GM19468 (cell line): ENCODE measurements around the gene LGR6.

Source experiments
- ATAC-seq: cut with Tn5 transposase; IDR thresholded peaks from one replicate; pipeline ENCODE4 v1.9.1; 2021; ENCODE audit warnings: mild to moderate bottlenecking, moderate library complexity, moderate number of reproducible peaks; ENCODE audit not compliant: unreplicated experiment; ENCODE audit errors: extremely low read depth

LGR6 gene

DNA sequence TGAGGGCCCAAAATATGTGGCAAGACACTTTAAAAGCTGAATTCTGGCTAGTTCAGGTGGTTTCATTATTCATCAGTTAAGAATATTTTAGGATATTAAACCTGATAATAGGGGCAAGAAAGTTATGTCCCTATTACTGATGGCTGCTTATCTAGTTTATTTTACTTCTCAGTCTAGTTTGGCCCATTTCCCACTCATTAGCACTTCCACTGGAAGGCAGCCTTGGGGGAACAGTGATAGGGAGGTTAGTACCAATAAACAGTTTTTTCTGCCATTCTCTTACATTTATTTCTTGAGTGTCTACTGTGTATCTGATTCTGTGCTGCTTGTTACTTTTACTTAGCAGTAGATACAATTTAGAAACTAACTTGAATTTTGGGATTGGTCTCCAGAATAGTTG is 163.9 kb downstream of the LGR6 start:
- ATAC-seq: no peak

DNA sequence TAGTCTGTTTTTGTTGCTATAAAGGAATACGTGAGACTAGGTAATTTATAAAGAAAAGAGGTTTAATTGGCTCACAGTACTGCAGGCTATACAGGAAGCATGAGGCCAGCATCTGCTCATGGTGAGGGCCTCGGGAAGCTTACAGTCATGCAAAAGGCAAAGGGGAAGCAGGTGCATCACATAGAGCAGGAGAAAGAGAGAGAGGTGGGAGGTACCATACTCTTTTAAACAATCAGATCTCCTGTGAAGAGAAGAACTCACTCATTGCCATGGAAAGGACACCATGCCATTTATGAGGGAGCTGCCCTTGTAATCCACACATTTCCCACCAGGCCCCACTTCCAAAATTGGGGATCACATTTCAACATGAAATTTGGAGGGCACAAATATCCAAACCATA is 167.6 kb downstream of the LGR6 start:
- ATAC-seq: no peak

DNA sequence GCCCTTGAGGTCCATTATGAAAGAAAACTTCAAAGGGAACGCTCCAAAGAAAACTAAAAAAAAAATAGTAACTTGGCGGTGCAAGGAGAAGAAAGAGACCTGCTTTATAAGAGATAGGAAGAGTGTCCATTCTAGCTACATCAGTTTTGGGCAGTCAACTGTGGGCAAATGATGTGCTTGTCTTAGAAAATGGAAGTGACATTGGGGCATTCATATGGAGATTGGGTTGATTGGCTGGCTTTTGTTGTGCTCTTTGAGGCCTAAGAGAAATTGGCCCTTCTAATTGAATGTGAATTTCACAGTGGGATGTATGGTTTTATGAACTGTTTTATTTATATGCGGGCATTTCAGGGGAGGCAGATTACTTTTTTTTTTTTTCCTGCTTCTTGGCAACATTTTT is 168.1 kb downstream of the LGR6 start:
- no peak for ATAC-seq

DNA sequence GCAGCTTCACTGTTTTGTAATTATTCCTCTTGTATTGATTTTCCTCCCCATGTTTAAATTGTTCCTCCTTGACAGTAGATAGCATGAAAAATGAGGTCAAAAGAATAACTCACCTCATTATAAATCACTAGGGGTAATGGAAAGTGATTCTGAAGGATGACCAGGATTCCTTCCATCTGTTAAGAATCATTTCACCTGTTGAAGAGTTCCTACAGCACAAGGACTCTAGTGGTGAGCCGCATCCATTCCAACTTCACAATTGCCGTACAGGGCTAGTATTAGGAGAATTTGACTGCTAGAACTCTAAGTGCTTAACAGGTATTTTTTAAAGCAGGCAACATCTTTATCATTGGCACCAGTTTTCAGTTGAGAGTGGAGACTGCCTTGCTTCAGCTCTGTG is 168.6 kb downstream of the LGR6 start:
- ATAC-seq: no peak

DNA sequence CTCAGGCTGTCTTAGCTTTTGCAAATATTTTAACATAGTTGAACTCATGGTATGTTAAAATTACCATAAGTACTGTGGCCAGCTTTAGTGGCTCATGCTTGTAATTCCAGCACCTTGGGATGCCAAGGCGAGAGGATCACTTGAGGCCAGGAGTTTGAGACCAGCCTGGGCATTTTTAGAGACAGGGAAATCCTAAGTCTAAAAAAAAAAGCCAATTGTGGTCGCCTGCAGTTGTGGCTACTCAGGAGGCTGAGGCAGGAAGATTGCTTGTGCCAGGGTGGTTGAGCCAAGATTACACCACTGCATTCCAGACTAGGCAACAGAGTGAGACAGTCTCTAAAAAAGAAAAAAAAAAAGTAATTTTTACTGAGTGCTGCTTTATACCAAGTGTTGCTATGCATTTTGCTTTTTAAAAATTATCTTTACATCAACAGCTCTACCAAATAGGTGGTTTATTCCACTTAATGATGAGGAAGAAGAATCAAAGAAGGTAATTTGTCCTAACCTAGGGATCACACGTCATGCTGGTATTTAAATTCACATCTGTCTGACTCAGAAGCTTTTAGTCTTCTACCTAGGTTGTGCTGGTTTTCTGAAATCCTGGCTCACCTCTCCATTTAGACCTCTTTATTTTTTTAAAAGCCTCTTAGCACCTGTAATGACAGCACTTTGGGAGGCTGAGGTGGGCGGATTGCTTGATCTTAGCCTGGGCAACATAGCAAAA is 171.7 kb downstream of the LGR6 start:
- no peak for ATAC-seq

DNA sequence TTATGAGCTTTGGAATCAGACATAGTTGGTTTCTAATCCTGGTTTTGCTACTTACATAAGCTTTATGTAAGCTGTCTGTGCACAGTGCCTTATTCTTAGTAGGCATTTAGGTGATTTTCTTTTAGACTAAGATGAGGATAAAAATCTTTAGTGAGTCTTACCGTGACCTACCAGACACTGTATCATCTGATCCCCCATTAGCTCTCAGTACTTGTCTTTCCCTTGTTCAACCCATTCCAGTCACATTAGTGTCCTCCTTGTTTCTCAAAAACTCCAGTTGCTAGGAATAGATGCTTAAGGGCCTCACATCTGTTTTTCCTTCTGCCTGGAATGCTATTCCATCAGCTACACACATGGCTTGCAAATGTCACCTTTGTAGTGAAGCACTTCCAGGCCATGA is 173.7 kb downstream of the LGR6 start:
- ATAC-seq: no peak
